Neural cell (in vitro differentiated cells): ENCODE data around the gene PSMB11. TPM values are rescaled to one million over a fixed set of nuclear protein-coding genes. Genes with fewer than 3 reads are reported as not detected.

ENCODE experiments used
- H2AFZ ChIP-seq: fragments of 200-600, 300-800 bp; sonication (generic), shearing (Covaris generic); 2 replicates; pipeline ENCODE4 v1.6.0; 2014; ENCODE audit warnings: low read depth, mild to moderate bottlenecking, antibody characterized with exemption, low read length, moderate library complexity
- H3F3A ChIP-seq: fragments of 200-600 bp; shearing (Covaris generic); 2 replicates; pipeline ENCODE4 v1.6.1; 2016; ENCODE audit warnings: mild to moderate bottlenecking, moderate library complexity, mixed read lengths, antibody characterized with exemption, low read length; ENCODE audit not compliant: insufficient read depth, poor library complexity, severe bottlenecking
- H3K27ac ChIP-seq: fragments of 200-600, 300-800 bp; sonication (generic), shearing (Covaris generic); 2 replicates; pipeline ENCODE4 v1.5.1; 2014; ENCODE audit warnings: mild to moderate bottlenecking, low read length, moderate library complexity
- H3K27me3 ChIP-seq: fragments of 300-800, 200-600 bp; sonication (generic), shearing (Covaris generic); 2 replicates; pipeline ENCODE4 v1.6.0; 2014; ENCODE audit warnings: mild to moderate bottlenecking, low read depth, low read length, moderate library complexity; ENCODE audit not compliant: insufficient read depth
- H3K36me3 ChIP-seq: fragments of 300-800, 200-600 bp; sonication (generic), shearing (Covaris generic); 2 replicates; pipeline ENCODE4 v1.5.1; 2014; ENCODE audit warnings: mild to moderate bottlenecking, antibody characterized with exemption, low read length, moderate library complexity; ENCODE audit not compliant: insufficient read depth
- H3K4me2 ChIP-seq: fragments of 300-800, 200-600 bp; sonication (generic), shearing (Covaris generic); 2 replicates; pipeline ENCODE4 v1.6.0; 2014; ENCODE audit warnings: mild to moderate bottlenecking, low read length
- H3K4me3 ChIP-seq: fragments of 300-800, 200-600 bp; sonication (generic), shearing (Covaris generic); 2 replicates; pipeline ENCODE4 v1.5.1; 2014; ENCODE audit warnings: mild to moderate bottlenecking, low read length, moderate library complexity
- H3K79me2 ChIP-seq: fragments of 200-600 bp; shearing (Covaris generic); replicated peaks from 2 replicates; pipeline ENCODE4 v1.6.0; 2014; ENCODE audit warnings: mild to moderate bottlenecking, low read length, moderate library complexity; ENCODE audit not compliant: insufficient read depth
- H3K9ac ChIP-seq: fragments of 300-800, 200-600 bp; sonication (generic), shearing (Covaris generic); 2 replicates; pipeline ENCODE4 v1.6.1; 2016; ENCODE audit warnings: mild to moderate bottlenecking, low read length, mixed read lengths
- H3K9me2 ChIP-seq: fragments of 200-600 bp; shearing (Covaris generic); 2 replicates; pipeline ENCODE4 v1.6.1; 2016; ENCODE audit warnings: mild to moderate bottlenecking, low read length, mixed read lengths; ENCODE audit not compliant: insufficient read depth
- H3K9me3 ChIP-seq: fragments of 200-600, 300-800 bp; sonication (generic), shearing (Covaris generic); 2 replicates; pipeline ENCODE4 v1.6.1; 2016; ENCODE audit warnings: mild to moderate bottlenecking, mixed run types, low read length, moderate library complexity, mixed read lengths
- H4K20me1 ChIP-seq: fragments of 200-600 bp; shearing (Covaris generic); 2 replicates; pipeline ENCODE4 v1.6.1; 2016; ENCODE audit warnings: mild to moderate bottlenecking, mixed run types; ENCODE audit not compliant: insufficient read depth
- EP300 ChIP-seq: fragments of 450-650 bp; conservative IDR thresholded peaks from 2 replicates; pipeline ENCODE4 v1.6.1; 2014; ENCODE audit warnings: antibody characterized with exemption, mild to moderate bottlenecking, moderate library complexity; ENCODE audit not compliant: poor library complexity, severe bottlenecking
- EZH2 ChIP-seq: fragments of 200-600, 300-800 bp; shearing (Covaris generic), sonication (generic); IDR thresholded peaks from 2 replicates; pipeline ENCODE4 v1.6.1; 2014; ENCODE audit warnings: antibody characterized with exemption, low read length, borderline replicate concordance, mild to moderate bottlenecking; ENCODE audit not compliant: insufficient read depth, poor library complexity, severe bottlenecking
- MXI1 ChIP-seq: fragments of 450-650 bp; conservative IDR thresholded peaks from 2 replicates; pipeline ENCODE4 v1.6.1; 2014; ENCODE audit warnings: antibody characterized with exemption, mild to moderate bottlenecking; ENCODE audit not compliant: poor library complexity, severe bottlenecking
- POLR2AphosphoS5 ChIP-seq: IDR thresholded peaks from 2 replicates; pipeline ENCODE4 v1.6.1; 2012
- RAD21 ChIP-seq: fragments of 450-650 bp; conservative IDR thresholded peaks from 2 replicates; pipeline ENCODE4 v1.6.1; 2014; ENCODE audit warnings: antibody characterized with exemption, mild to moderate bottlenecking, moderate library complexity
- SMC3 ChIP-seq: fragments of 450-650 bp; conservative IDR thresholded peaks from 2 replicates; pipeline ENCODE4 v1.6.1; 2014; ENCODE audit warnings: antibody characterized with exemption, mild to moderate bottlenecking, moderate library complexity; ENCODE audit not compliant: poor library complexity
- TAF1 ChIP-seq: IDR thresholded peaks from 2 replicates; pipeline ENCODE4 v1.6.1; 2012; ENCODE audit warnings: low read depth
- polyA plus RNA-seq: library from polyadenylated mRNA; depleted of rRNA; stranded (reverse); fragments of >200 nt; gene quantifications from 2 replicates; pipeline ENCODE4 v1.2.3, GENCODE V29; 2014
- TF ChIP-seq, protein P1 (sequence below): fragments of 450-650 bp; IDR thresholded peaks from 2 replicates; pipeline ENCODE4 v1.5.1; 2014; ENCODE audit warnings: antibody characterized with exemption, mild to moderate bottlenecking, moderate library complexity; ENCODE audit not compliant: poor library complexity, severe bottlenecking
- TF ChIP-seq, protein P2 (sequence below): IDR thresholded peaks from 2 replicates; pipeline ENCODE4 v1.6.1; 2012; ENCODE audit warnings: borderline replicate concordance

PSMB11 gene
- polyA plus RNA-seq, 1 donor from 2014 or later, result not detected

DNA sequence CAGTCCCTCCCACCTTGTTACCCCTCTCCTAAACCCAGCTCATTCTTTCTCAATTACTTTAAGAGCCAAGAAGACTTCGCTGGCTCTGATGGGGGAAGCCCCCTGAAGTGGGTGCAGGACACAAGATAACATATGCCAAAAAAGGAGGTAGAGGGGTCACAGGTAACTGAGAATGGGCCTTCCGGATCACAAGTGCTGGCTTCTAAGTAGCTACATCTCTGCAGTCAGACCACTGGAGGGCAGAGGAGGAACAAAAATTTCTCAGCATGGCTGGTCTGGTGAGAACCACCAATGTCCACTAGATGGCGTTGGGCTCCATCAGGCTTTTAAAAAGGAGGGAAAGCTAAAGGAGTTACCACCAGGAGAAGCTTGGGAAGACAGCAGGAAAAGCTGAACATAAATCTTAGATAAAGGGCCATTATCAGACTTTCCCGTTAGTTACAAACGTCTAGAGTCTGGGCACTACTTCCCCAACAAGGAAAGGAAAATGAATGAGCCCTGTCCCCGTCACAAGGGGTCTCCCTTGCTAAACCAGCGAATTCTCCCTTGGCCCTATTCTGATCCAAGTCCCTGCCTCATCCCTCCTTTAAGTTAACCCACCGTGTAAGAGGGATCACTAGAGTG is 26.9 kb downstream of the PSMB11 start:
- peaks cover 56% of the 10 kb centered on the region for H3K79me2 ChIP-seq
- H3F3A ChIP-seq, result peaks cover 5% of the 10 kb centered on the region
- peak overlapping the region; percentile 72 for H3K4me3 ChIP-seq
- H3K36me3 ChIP-seq, result peaks cover 16% of the 10 kb centered on the region
- TF ChIP-seq SMC3 (peak; percentile 90), RAD21 (peak; percentile 81), TAF1 (no peak), POLR2AphosphoS5 (peak; percentile 22), MXI1 (peak; percentile 31), EZH2 (no peak), EP300 (no peak)
- TF ChIP-seq, protein P1, sequence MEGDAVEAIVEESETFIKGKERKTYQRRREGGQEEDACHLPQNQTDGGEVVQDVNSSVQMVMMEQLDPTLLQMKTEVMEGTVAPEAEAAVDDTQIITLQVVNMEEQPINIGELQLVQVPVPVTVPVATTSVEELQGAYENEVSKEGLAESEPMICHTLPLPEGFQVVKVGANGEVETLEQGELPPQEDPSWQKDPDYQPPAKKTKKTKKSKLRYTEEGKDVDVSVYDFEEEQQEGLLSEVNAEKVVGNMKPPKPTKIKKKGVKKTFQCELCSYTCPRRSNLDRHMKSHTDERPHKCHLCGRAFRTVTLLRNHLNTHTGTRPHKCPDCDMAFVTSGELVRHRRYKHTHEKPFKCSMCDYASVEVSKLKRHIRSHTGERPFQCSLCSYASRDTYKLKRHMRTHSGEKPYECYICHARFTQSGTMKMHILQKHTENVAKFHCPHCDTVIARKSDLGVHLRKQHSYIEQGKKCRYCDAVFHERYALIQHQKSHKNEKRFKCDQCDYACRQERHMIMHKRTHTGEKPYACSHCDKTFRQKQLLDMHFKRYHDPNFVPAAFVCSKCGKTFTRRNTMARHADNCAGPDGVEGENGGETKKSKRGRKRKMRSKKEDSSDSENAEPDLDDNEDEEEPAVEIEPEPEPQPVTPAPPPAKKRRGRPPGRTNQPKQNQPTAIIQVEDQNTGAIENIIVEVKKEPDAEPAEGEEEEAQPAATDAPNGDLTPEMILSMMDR, result peak; percentile 99
- TF ChIP-seq, protein P2, sequence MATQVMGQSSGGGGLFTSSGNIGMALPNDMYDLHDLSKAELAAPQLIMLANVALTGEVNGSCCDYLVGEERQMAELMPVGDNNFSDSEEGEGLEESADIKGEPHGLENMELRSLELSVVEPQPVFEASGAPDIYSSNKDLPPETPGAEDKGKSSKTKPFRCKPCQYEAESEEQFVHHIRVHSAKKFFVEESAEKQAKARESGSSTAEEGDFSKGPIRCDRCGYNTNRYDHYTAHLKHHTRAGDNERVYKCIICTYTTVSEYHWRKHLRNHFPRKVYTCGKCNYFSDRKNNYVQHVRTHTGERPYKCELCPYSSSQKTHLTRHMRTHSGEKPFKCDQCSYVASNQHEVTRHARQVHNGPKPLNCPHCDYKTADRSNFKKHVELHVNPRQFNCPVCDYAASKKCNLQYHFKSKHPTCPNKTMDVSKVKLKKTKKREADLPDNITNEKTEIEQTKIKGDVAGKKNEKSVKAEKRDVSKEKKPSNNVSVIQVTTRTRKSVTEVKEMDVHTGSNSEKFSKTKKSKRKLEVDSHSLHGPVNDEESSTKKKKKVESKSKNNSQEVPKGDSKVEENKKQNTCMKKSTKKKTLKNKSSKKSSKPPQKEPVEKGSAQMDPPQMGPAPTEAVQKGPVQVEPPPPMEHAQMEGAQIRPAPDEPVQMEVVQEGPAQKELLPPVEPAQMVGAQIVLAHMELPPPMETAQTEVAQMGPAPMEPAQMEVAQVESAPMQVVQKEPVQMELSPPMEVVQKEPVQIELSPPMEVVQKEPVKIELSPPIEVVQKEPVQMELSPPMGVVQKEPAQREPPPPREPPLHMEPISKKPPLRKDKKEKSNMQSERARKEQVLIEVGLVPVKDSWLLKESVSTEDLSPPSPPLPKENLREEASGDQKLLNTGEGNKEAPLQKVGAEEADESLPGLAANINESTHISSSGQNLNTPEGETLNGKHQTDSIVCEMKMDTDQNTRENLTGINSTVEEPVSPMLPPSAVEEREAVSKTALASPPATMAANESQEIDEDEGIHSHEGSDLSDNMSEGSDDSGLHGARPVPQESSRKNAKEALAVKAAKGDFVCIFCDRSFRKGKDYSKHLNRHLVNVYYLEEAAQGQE, result peak; percentile 67
- peak overlapping the region; percentile 87 for H3K4me2 ChIP-seq
- no peak overlapping the region for H2AFZ ChIP-seq
- H4K20me1 ChIP-seq, result peaks cover 28% of the 10 kb centered on the region
- H3K9ac ChIP-seq, result peak overlapping the region; percentile 47
- H3K27me3 ChIP-seq, result no peaks in the 10 kb centered on the region
- no peaks in the 10 kb centered on the region for H3K9me3 ChIP-seq
- H3K9me2 ChIP-seq, result no peaks in the 10 kb centered on the region
- H3K27ac ChIP-seq, result no peak overlapping the region

DNA sequence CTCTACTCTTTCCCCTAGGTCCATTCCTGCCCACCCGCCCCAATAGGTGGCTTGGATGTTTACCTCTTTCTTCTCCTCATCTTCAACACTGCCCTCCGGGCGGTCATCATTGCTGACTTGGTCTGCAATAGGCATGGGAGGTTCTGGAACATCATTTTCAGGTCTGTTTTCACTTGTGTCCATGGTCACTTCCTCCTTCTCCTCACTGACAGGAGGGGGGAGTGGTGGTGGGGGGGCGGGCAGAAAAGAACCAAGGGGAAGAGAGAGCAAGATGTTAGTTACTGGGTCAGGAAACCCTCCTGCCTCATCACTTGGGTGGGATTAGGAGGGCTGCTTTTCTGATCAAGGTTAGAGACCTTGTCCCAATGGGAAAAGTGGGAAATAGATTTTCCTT is 27.4 kb downstream of the PSMB11 start:
- H3K36me3 ChIP-seq, result peaks cover 16% of the 10 kb centered on the region
- no peaks in the 10 kb centered on the region for H3K9me3 ChIP-seq
- H3K4me3 ChIP-seq, result peak overlapping the region; percentile 72
- H3K9ac ChIP-seq, result peak overlapping the region; percentile 33
- H3K27me3 ChIP-seq, result no peaks in the 10 kb centered on the region
- H3K27ac ChIP-seq, result peak overlapping the region; percentile 3
- peaks cover 56% of the 10 kb centered on the region for H3K79me2 ChIP-seq
- no peak for TF ChIP-seq EZH2
- no peak for TF ChIP-seq MXI1
- TF ChIP-seq POLR2AphosphoS5, result no peak
- TF ChIP-seq, protein P1, result no peak
- TF ChIP-seq EP300, result no peak
- TF ChIP-seq RAD21, result no peak
- TF ChIP-seq, protein P2, result no peak
- no peak for TF ChIP-seq SMC3
- no peak for TF ChIP-seq TAF1
- no peaks in the 10 kb centered on the region for H3K9me2 ChIP-seq
- H3K4me2 ChIP-seq, result peak overlapping the region; percentile 70
- no peak overlapping the region for H2AFZ ChIP-seq
- H3F3A ChIP-seq, result peaks cover 5% of the 10 kb centered on the region
- peaks cover 24% of the 10 kb centered on the region for H4K20me1 ChIP-seq
